Adipocyte (in vitro differentiated cells): ENCODE results near the gene ESYT2.

Experiments
- DNase-seq: peaks from one replicate; pipeline ENCODE4 v3.0.0-alpha.2; 2015; ENCODE audit warnings: low read depth
- H3K27me3 ChIP-seq: replicated peaks from 2 replicates; pipeline ENCODE4 v1.7.0; 2013; ENCODE audit warnings: mild to moderate bottlenecking, low read length, moderate library complexity; ENCODE audit not compliant: control insufficient read depth, insufficient read depth
- H3K36me3 ChIP-seq: 2 replicates; pipeline ENCODE4 v1.7.0; 2013; ENCODE audit warnings: low read length, mild to moderate bottlenecking, moderate library complexity; ENCODE audit not compliant: control insufficient read depth, insufficient read depth, severe bottlenecking
- H3K4me1 ChIP-seq: 2 replicates; pipeline ENCODE4 v1.7.0; 2013; ENCODE audit warnings: mild to moderate bottlenecking, low read length, moderate library complexity; ENCODE audit not compliant: control insufficient read depth, insufficient read depth
- H3K4me3 ChIP-seq: 2 replicates; pipeline ENCODE4 v1.7.0; 2013; ENCODE audit warnings: mild to moderate bottlenecking, low read length, moderate library complexity
- H3K9ac ChIP-seq: 2 replicates; pipeline ENCODE4 v1.7.0; 2013; ENCODE audit warnings: mild to moderate bottlenecking, low read length, moderate library complexity
- H3K9me3 ChIP-seq: 2 replicates; pipeline ENCODE4 v1.7.0; 2013; ENCODE audit warnings: mild to moderate bottlenecking, low read length, moderate library complexity; ENCODE audit not compliant: control insufficient read depth

Gene ESYT2

GRCh38 chr7:158734861-158735260, 94.4 kb downstream of the ESYT2 start:
- Histone ChIP-seq H3K9ac (no peak overlapping the region), H3K4me1 (peaks cover 4% of the 10 kb centered on the region), H3K27me3 (no peaks in the 10 kb centered on the region), H3K9me3 (no peaks in the 10 kb centered on the region), H3K36me3 (peaks cover 89% of the 10 kb centered on the region), H3K4me3 (no peak overlapping the region)
- DNase-seq = peak; percentile 91

GRCh38 chr7:158733775-158734494, 95.4 kb downstream of the ESYT2 start:
- no peaks in the 10 kb centered on the region for H3K9me3 ChIP-seq
- H3K27me3 ChIP-seq = no peaks in the 10 kb centered on the region
- H3K4me3 ChIP-seq = no peak overlapping the region
- H3K9ac ChIP-seq = no peak overlapping the region
- peaks cover 86% of the 10 kb centered on the region for H3K36me3 ChIP-seq
- no peaks in the 10 kb centered on the region for H3K4me1 ChIP-seq
- no peak for DNase-seq

DNA sequence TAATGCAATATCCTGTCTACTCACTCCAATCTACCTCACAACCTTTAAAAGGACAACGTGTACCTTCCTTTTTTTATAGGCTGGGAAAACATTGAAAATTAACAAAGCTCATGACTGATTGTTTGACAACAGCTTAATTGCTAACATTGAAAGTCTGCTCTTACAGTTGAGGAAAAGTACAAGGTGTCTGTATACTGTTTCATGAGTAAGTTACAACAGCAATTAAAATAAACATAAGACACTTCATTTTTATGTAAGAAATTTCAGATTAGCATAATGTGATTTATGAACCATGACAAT, 96.1 kb downstream of the ESYT2 start:
- DNase-seq = no peak
- Histone ChIP-seq H3K4me1 (no peaks in the 10 kb centered on the region), H3K36me3 (peaks cover 79% of the 10 kb centered on the region), H3K27me3 (no peaks in the 10 kb centered on the region), H3K4me3 (no peak overlapping the region), H3K9me3 (no peaks in the 10 kb centered on the region), H3K9ac (no peak overlapping the region)

GRCh38 chr7:158732494-158733219, 96.7 kb downstream of the ESYT2 start:
- no peaks in the 10 kb centered on the region for H3K9me3 ChIP-seq
- H3K27me3 ChIP-seq = no peaks in the 10 kb centered on the region
- no peaks in the 10 kb centered on the region for H3K4me1 ChIP-seq
- peaks cover 73% of the 10 kb centered on the region for H3K36me3 ChIP-seq
- H3K9ac ChIP-seq = no peak overlapping the region
- H3K4me3 ChIP-seq = no peak overlapping the region
- no peak for DNase-seq

- DNase-seq = no peak
- peaks cover 64% of the 10 kb centered on the region for H3K36me3 ChIP-seq
- H3K4me3 ChIP-seq = no peak overlapping the region
- no peaks in the 10 kb centered on the region for H3K4me1 ChIP-seq
- no peak overlapping the region for H3K9ac ChIP-seq
- H3K27me3 ChIP-seq = no peaks in the 10 kb centered on the region
- no peaks in the 10 kb centered on the region for H3K9me3 ChIP-seq
Measured at GRCh38 chr7:158731761-158732160, 97.5 kb downstream of the ESYT2 start.

- Histone ChIP-seq H3K4me1 (no peaks in the 10 kb centered on the region), H3K9ac (no peak overlapping the region), H3K4me3 (no peak overlapping the region), H3K27me3 (no peaks in the 10 kb centered on the region), H3K36me3 (peaks cover 54% of the 10 kb centered on the region), H3K9me3 (no peaks in the 10 kb centered on the region)
- DNase-seq = no peak
Measured at GRCh38 chr7:158730383-158731346, 98.6 kb downstream of the ESYT2 start.

DNA sequence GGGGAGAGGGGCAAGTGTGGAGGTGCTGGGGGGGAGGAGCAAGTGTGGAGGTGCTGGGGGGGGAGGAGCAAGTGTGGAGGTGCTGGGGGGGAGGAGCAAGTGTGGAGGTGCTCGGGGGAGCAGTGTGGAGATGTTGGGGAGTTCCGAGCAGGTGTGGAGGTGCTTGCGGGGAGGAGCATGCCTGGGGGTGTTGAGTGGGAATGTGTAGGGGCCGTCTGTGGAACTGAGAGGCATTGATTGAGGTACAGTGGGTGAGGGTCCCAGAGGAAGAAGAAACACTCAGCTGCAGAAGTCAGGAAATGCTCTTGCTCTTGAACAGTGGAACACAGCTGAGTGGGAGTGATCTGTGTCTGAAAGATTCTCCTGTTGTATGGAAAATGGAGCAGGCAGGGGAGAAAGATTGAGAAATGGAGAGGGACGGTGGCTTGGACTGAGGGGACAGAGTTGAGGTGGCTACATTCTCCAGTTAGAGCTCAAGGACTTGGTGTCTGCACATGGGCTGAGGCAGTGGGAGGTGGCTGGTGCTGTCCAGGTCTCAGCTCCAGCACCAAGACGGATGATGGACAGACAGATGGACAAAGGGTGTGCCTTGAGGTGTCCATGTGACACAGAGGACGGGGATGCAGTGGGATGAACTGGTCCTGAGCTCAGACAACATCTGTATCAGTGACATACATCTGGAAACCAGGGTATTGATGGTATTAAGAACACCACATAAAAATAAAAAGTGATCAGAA, 99.5 kb downstream of the ESYT2 start:
- no peaks in the 10 kb centered on the region for H3K4me1 ChIP-seq
- no peak overlapping the region for H3K9ac ChIP-seq
- no peak for DNase-seq
- H3K4me3 ChIP-seq = no peak overlapping the region
- no peaks in the 10 kb centered on the region for H3K9me3 ChIP-seq
- peaks cover 45% of the 10 kb centered on the region for H3K36me3 ChIP-seq
- no peaks in the 10 kb centered on the region for H3K27me3 ChIP-seq

DNA sequence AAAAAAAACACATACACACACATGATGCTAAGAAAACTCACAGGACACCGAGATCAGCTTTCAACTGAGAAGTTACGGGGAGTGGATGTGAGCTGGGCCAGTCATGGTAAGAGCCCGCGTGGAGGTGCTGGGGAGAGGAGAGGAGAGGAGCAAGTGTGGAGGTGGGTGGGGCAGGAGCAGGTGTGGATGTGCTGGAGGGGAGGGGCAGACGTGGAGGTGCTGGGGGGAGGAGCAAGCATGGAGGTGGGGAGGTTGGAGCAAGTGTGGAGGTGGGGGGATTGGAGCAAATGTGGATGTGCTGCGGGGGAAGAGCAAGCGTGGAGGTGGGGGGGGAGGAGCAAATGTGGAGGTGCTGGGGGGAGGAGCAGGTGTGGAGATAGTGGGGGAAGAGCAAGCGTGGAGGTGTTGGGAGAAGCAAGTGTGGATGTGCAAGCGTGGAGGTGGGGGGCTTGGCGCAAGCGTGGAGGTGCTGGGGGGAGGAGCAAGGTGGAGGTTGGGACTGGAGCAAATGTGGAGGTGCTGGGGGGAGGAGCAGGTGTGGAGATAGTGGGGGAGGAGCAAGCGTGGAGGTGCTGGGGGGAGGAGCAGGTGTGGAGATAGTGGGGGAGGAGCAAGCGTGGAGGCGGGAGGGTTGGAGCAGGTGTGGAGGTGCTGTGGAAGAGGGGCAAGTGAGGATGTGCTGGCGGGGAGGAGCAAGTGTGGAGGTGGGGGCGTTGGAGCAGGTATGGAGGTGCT, 100.2 kb downstream of the ESYT2 start:
- H3K9me3 ChIP-seq = no peaks in the 10 kb centered on the region
- H3K27me3 ChIP-seq = no peaks in the 10 kb centered on the region
- DNase-seq = no peak
- no peak overlapping the region for H3K9ac ChIP-seq
- no peak overlapping the region for H3K4me3 ChIP-seq
- H3K4me1 ChIP-seq = no peaks in the 10 kb centered on the region
- H3K36me3 ChIP-seq = peaks cover 38% of the 10 kb centered on the region

DNA sequence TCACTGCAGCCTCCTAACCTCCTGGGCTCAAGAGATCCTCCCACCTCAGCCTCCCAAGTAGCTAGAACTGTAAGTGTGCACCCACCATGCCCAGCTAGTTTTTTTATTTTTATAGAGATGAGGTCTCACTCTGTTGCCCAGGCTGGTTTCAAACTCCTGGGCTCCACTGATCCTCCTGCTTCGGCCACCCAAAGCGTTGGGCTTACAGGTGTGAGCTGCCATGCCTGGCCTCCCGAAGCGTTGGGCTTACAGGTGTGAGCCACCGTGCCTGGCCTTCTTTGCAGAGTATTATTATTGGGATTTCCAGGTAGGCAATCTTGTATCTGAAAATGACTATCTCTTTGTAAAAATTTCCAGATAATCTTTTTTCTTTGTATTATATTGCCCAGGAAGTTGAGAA, 101.6 kb downstream of the ESYT2 start:
- DNase-seq = no peak
- H3K4me3 ChIP-seq = no peak overlapping the region

GRCh38 chr7:158726277-158726807, 103.0 kb downstream of the ESYT2 start:
- Histone ChIP-seq H3K9me3 (no peaks in the 10 kb centered on the region), H3K4me1 (no peaks in the 10 kb centered on the region), H3K9ac (no peak overlapping the region), H3K27me3 (no peaks in the 10 kb centered on the region), H3K4me3 (no peak overlapping the region), H3K36me3 (peaks cover 12% of the 10 kb centered on the region)
- DNase-seq = no peak

More for the DNA sequence above, 101.6 kb downstream of the ESYT2 start:
- Histone ChIP-seq H3K4me1 (no peaks in the 10 kb centered on the region), H3K27me3 (no peaks in the 10 kb centered on the region), H3K36me3 (peaks cover 24% of the 10 kb centered on the region), H3K9ac (no peak overlapping the region), H3K9me3 (no peaks in the 10 kb centered on the region)
